ENCODE data around the gene ESPL1.

ESPL1 gene

DNA sequence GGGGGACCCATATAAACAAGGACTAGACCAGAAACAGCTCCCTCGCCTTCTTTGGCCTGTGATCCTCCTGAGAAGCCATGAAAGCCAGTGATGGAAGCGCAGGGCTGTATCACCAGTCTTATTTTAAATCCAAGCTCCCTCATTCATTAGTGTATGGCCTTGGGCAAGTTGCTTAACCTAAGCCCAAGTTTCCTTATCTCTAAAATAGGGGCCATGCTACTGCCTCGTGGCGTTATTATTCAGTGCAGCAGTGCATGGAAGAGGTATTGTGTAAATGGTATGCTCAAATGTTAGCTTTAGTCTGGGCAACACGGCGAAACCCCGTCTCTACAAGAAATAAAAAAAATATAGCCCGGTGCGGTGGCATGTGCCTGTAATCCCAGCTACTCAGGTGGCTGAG, 9.9 kb downstream of the ESPL1 start:
- Histone ChIP-seq H3K36me3 (ENCODE audit: control insufficient read depth, insufficient read depth, low read length) (no peaks in the 10 kb centered on the region), H3K4me2 (ENCODE audit: low read length) (no peak overlapping the region), H3K27me3 (ENCODE audit: control insufficient read depth, insufficient read depth, low read length) (no peaks in the 10 kb centered on the region), H3K27ac (no peak overlapping the region), H2AFZ (no peak overlapping the region), H3K9me3 (ENCODE audit: control insufficient read depth, low read length) (no peaks in the 10 kb centered on the region), H3K79me2 (no peaks in the 10 kb centered on the region), H3K4me1 (no peaks in the 10 kb centered on the region), H3K4me3 (ENCODE audit: low read depth, low read length) (no peak overlapping the region), H3K9ac (no peak overlapping the region)
- TF ChIP-seq, protein P1, sequence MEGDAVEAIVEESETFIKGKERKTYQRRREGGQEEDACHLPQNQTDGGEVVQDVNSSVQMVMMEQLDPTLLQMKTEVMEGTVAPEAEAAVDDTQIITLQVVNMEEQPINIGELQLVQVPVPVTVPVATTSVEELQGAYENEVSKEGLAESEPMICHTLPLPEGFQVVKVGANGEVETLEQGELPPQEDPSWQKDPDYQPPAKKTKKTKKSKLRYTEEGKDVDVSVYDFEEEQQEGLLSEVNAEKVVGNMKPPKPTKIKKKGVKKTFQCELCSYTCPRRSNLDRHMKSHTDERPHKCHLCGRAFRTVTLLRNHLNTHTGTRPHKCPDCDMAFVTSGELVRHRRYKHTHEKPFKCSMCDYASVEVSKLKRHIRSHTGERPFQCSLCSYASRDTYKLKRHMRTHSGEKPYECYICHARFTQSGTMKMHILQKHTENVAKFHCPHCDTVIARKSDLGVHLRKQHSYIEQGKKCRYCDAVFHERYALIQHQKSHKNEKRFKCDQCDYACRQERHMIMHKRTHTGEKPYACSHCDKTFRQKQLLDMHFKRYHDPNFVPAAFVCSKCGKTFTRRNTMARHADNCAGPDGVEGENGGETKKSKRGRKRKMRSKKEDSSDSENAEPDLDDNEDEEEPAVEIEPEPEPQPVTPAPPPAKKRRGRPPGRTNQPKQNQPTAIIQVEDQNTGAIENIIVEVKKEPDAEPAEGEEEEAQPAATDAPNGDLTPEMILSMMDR (IDR thresholded peaks at IDR 0.05) = no peak

DNA sequence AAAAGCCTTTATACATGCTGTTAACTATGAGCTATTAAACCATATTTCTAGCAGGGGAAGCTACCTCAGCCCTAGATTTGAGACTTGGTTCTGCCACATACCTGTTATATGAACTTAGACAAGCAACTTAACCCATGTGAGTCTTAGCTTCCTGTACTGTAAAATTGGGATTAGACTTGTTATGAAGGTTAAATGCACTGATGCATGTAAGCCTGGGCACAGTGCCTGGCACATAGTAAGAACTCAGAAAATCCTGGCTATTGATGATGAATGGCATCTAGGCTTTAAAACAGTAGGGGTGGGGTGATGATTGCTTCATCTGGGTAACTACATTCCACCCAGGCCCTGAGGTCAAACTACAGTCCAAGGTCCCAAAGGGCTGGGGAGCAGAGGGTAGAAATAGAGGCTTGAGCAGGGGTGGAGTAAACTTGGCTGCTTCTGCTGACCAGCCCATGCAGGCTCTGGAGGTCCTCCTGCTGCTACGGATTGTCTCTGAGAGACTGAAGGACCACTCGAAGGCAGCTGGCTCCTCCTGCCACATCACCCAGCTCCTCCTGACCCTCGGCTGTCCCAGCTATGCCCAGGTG, 11.3 kb downstream of the ESPL1 start:
- no peak overlapping the region for H3K4me3 ChIP-seq (ENCODE audit: low read depth, low read length)
- H3K4me1 ChIP-seq = no peaks in the 10 kb centered on the region
- H3K27ac ChIP-seq = no peak overlapping the region
- no peak overlapping the region for H2AFZ ChIP-seq
- H3K36me3 ChIP-seq (ENCODE audit: control insufficient read depth, insufficient read depth, low read length) = no peaks in the 10 kb centered on the region
- no peak overlapping the region for H3K4me2 ChIP-seq (ENCODE audit: low read length)
- no peak overlapping the region for H3K9ac ChIP-seq
- no peaks in the 10 kb centered on the region for H3K9me3 ChIP-seq (ENCODE audit: control insufficient read depth, low read length)
- no peaks in the 10 kb centered on the region for H3K27me3 ChIP-seq (ENCODE audit: control insufficient read depth, insufficient read depth, low read length)
- no peaks in the 10 kb centered on the region for H3K79me2 ChIP-seq
- TF ChIP-seq, protein P1 (IDR thresholded peaks at IDR 0.05) = no peak

DNA sequence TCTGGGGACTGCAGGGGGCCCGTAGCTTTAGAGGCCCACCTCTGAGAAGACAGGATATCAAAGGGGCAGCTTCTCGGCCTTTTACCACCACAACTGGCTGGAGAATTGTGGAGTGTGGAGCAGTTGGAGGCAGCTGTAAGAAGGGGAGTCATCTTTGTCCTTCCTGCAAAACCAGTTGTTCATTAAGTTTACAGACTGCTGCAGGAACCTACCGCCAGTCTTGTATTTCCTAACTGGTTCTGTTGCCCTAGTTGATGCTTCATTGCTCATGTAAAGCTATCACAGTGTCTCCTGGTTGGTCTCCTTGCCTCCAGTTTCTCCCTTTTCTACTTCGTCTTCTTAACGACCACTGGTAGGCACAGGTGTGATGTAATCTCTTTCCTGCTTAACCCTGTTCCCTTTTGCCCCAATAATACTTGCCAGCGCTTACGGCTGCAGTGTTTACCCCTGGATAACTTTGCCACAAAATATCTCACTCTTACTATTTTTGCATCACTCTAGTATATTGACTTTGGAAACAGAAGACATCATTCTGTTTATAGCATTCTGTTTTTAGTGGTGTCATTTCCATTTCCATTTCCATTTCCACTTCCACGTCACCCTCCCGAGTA, 11.9 kb downstream of the ESPL1 start:
- H3K36me3 ChIP-seq (ENCODE audit: control insufficient read depth, insufficient read depth, low read length) = no peaks in the 10 kb centered on the region
- no peaks in the 10 kb centered on the region for H3K4me1 ChIP-seq
- no peaks in the 10 kb centered on the region for H3K79me2 ChIP-seq
- H3K27ac ChIP-seq = no peak overlapping the region
- no peaks in the 10 kb centered on the region for H3K9me3 ChIP-seq (ENCODE audit: control insufficient read depth, low read length)
- H3K27me3 ChIP-seq (ENCODE audit: control insufficient read depth, insufficient read depth, low read length) = no peaks in the 10 kb centered on the region
- H3K9ac ChIP-seq = no peak overlapping the region
- no peak overlapping the region for H2AFZ ChIP-seq
- no peak overlapping the region for H3K4me3 ChIP-seq (ENCODE audit: low read depth, low read length)
- H3K4me2 ChIP-seq (ENCODE audit: low read length) = no peak overlapping the region
- TF ChIP-seq, protein P1 (IDR thresholded peaks at IDR 0.05) = no peak

DNA sequence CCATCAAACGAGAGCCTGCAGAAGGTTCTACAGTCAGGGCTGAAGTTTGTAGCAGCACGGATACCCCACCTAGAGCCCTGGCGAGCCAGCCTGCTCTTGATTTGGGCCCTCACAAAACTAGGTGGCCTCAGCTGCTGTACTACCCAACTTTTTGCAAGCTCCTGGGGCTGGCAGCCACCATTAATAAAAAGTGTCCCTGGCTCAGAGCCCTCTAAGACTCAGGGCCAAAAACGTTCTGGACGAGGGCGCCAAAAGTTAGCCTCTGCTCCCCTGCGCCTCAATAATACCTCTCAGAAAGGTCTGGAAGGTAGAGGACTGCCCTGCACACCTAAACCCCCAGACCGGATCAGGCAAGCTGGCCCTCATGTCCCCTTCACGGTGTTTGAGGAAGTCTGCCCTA, 18.3 kb downstream of the ESPL1 start:
- Histone ChIP-seq H3K36me3 (ENCODE audit: control insufficient read depth, insufficient read depth, low read length) (no peaks in the 10 kb centered on the region), H3K79me2 (no peaks in the 10 kb centered on the region), H3K4me2 (ENCODE audit: low read length) (no peak overlapping the region), H3K9me3 (ENCODE audit: control insufficient read depth, low read length) (no peaks in the 10 kb centered on the region), H3K27me3 (ENCODE audit: control insufficient read depth, insufficient read depth, low read length) (no peaks in the 10 kb centered on the region), H3K27ac (no peak overlapping the region), H3K4me1 (peaks cover 2% of the 10 kb centered on the region), H2AFZ (no peak overlapping the region), H3K9ac (no peak overlapping the region), H3K4me3 (ENCODE audit: low read depth, low read length) (no peak overlapping the region)
- TF ChIP-seq, protein P1 (IDR thresholded peaks at IDR 0.05) = no peak

DNA sequence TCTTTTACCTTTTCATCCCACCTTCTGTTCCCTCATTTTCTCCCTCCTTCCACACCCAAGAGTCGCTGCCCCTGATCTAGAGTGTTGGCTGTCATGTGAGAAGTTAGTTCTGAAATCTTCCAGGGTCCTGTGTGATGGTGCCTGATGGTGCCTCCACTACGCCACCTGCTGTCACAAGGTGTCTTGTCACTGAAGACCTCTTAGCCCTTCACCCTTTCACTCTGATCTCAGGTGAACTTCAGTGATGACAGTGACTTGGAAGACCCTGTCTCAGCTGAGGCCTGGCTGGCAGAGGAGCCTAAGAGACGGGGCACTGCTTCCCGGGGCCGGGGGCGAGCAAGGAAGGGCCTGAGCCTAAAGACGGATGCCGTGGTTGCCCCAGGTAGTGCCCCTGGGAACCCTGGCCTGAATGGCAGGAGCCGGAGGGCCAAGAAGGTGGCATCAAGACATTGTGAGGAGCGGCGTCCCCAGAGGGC, 19.7 kb downstream of the ESPL1 start:
- Histone ChIP-seq H2AFZ (peak overlapping the region; percentile 54), H3K27ac (no peak overlapping the region), H3K79me2 (no peaks in the 10 kb centered on the region), H3K4me1 (peaks cover 2% of the 10 kb centered on the region), H3K9ac (no peak overlapping the region), H3K4me3 (ENCODE audit: low read depth, low read length) (no peak overlapping the region), H3K4me2 (ENCODE audit: low read length) (no peak overlapping the region), H3K27me3 (ENCODE audit: control insufficient read depth, insufficient read depth, low read length) (no peaks in the 10 kb centered on the region), H3K9me3 (ENCODE audit: control insufficient read depth, low read length) (no peaks in the 10 kb centered on the region), H3K36me3 (ENCODE audit: control insufficient read depth, insufficient read depth, low read length) (no peaks in the 10 kb centered on the region)
- TF ChIP-seq, protein P1 (IDR thresholded peaks at IDR 0.05) = peak; percentile 77

Measured in parathyroid adenoma (tissue), 2 donors.